Thyroid gland (tissue), 4 donors: ENCODE measurements around the gene SMLR1. TPM values are rescaled to one million over a fixed set of nuclear protein-coding genes. Genes with fewer than 3 reads are reported as not detected.
"Not testable (repeated sequence)": the region's sequence is repeated elsewhere in the genome, so short reads cannot be mapped to it uniquely, and the experiment has no call there.

Source experiments
- DNase-seq, 2 donors: peaks; one replicate each; pipeline ENCODE4 v3.0.0-alpha.2; 2019
- H3K27ac ChIP-seq, 3 donors: fragments of 200-600 bp; sonication (generic); 1 replicate in 2 of 3; 2 replicates in 1 of 3; pipeline ENCODE4 v1.5.1; 2016 to 2019; ENCODE audit warnings: mild to moderate bottlenecking in 1 of 3, moderate library complexity in 1 of 3
- H3K27me3 ChIP-seq: fragments of 200-600 bp; sonication (generic); one replicate; pipeline ENCODE4 v1.5.1; 2019
- H3K36me3 ChIP-seq, 2 donors: fragments of 200-600 bp; sonication (generic); one replicate each; pipeline ENCODE4 v1.5.1; 2016 to 2019
- H3K4me1 ChIP-seq, 2 donors: fragments of 200-600 bp; sonication (generic); one replicate each; pipeline ENCODE4 v1.5.1; 2017 to 2019
- H3K4me3 ChIP-seq, 3 donors: fragments of 200-600 bp; sonication (generic); replicated peaks in 1 of 3; 1 replicate in 2 of 3; 2 replicates in 1 of 3; pipeline ENCODE4 v1.5.1; 2016; ENCODE audit warnings: mild to moderate bottlenecking in 1 of 3
- H3K9me3 ChIP-seq: fragments of 200-600 bp; sonication (generic); one replicate; pipeline ENCODE4 v1.5.1; 2017
- CTCF ChIP-seq, 6 experiments: fragments of 200-600 bp in 3 of 6; fragments of 450-650 bp in 3 of 6; sonication (generic) in 3 of 6; IDR thresholded peaks; one replicate each; pipeline ENCODE4 v1.5.1; 2016 to 2019; ENCODE audit warnings: antibody characterized with exemption in 6 of 6, mild to moderate bottlenecking in 2 of 6, inconsistent platforms in 1 of 6, moderate library complexity in 1 of 6
- POLR2A ChIP-seq, 2 donors: fragments of 450-650 bp; IDR thresholded peaks; one replicate each; pipeline ENCODE4 v1.6.1; 2017; ENCODE audit warnings: antibody characterized with exemption in 2 of 2, mild to moderate bottlenecking in 2 of 2, moderate library complexity in 1 of 2
- WGBS, 2 donors: methylation state at CpG; one replicate each; pipeline ENCODE4 v1.1.5; 2017; 5-methylcytosine and 5-hydroxymethylcytosine counted together
- intact Hi-C: fragments of 100-400 bp; cut with DNase I; formaldehyde crosslinking; loops from one replicate; pipeline ENCODE4 v1.15.1; 2023
- total RNA-seq, 4 donors: library from RNA; depleted of rRNA; stranded (reverse); fragments of >200 nt; gene quantifications; one replicate each; pipeline ENCODE4 v1.2.3, GENCODE V29; 2016

SMLR1 gene
- total RNA-seq, 4 donors from 2014 or later = not detected

GRCh38 chr6:130796313-130796905 is 30.8 kb upstream of the SMLR1 start:
- no peaks in the 10 kb centered on the region for H3K27me3 ChIP-seq
- H3K9me3 ChIP-seq = no peaks in the 10 kb centered on the region
- H3K27ac ChIP-seq = no peak overlapping the region
- intact Hi-C loops = no loop called here
- no peak overlapping the region for H3K4me3 ChIP-seq
- DNase-seq = peak in 1 of 2 donors; percentile 12
- H3K36me3 ChIP-seq = no peaks in the 10 kb centered on the region
- TF ChIP-seq CTCF (IDR thresholded peaks at IDR 0.05) (no peak), POLR2A (IDR thresholded peaks at IDR 0.05) (no peak)
- H3K4me1 ChIP-seq = peaks cover 0 to 11% of the 10 kb centered on the region in 2 donors

GRCh38 chr6:130797061-130797460 is 30.1 kb upstream of the SMLR1 start:
- H3K4me1 ChIP-seq = peaks cover 0 to 11% of the 10 kb centered on the region in 2 donors
- H3K9me3 ChIP-seq = no peaks in the 10 kb centered on the region
- no peak overlapping the region for H3K27ac ChIP-seq
- intact Hi-C loops = no loop called here
- no peak overlapping the region for H3K4me3 ChIP-seq
- TF ChIP-seq POLR2A (IDR thresholded peaks at IDR 0.05) = no peak
- TF ChIP-seq CTCF (IDR thresholded peaks at IDR 0.05) = no peak
- no peaks in the 10 kb centered on the region for H3K36me3 ChIP-seq
- 91 to 92% methylated on average over 2 of the region's 2 CpGs for WGBS, 2 donors
- H3K27me3 ChIP-seq = no peaks in the 10 kb centered on the region
- no peak for DNase-seq

GRCh38 chr6:130801368-130801767 is 25.8 kb upstream of the SMLR1 start:
- H3K27ac ChIP-seq, H3K36me3 ChIP-seq, H3K27me3 ChIP-seq, H3K4me3 ChIP-seq, intact Hi-C loops, DNase-seq, H3K4me1 ChIP-seq, H3K9me3 ChIP-seq: not testable (repeated sequence)
- 98% methylated on average over 35 to 37 of the region's 37 CpGs for WGBS, 2 donors

GRCh38 chr6:130810307-130811030 is 16.7 kb upstream of the SMLR1 start:
- no peak for DNase-seq
- H3K4me1 ChIP-seq = no peaks in the 10 kb centered on the region
- no peak overlapping the region for H3K27ac ChIP-seq
- no peaks in the 10 kb centered on the region for H3K27me3 ChIP-seq
- H3K9me3 ChIP-seq = no peaks in the 10 kb centered on the region
- WGBS, 2 donors = 58 to 74% methylated on average over 9 of the region's 9 CpGs
- no peak overlapping the region for H3K4me3 ChIP-seq
- no peaks in the 10 kb centered on the region for H3K36me3 ChIP-seq
- intact Hi-C loops = no loop called here
- TF ChIP-seq CTCF (IDR thresholded peaks at IDR 0.05) (no peak), POLR2A (IDR thresholded peaks at IDR 0.05) (no peak)

- no peaks in the 10 kb centered on the region for H3K9me3 ChIP-seq
- intact Hi-C loops = no loop called here
- H3K36me3 ChIP-seq = no peaks in the 10 kb centered on the region
- H3K27me3 ChIP-seq = no peaks in the 10 kb centered on the region
- no peaks in the 10 kb centered on the region for H3K4me1 ChIP-seq
- WGBS, 2 donors = 92 to 94% methylated on average over 5 of the region's 5 CpGs
- H3K27ac ChIP-seq = no peak overlapping the region
- DNase-seq = no peak
- TF ChIP-seq POLR2A (IDR thresholded peaks at IDR 0.05) (no peak), CTCF (IDR thresholded peaks at IDR 0.05) (no peak)
- H3K4me3 ChIP-seq = no peak overlapping the region
Measured at GRCh38 chr6:130811932-130812331, 15.3 kb upstream of the SMLR1 start.
